Activated CD8-positive, alpha-beta memory T cell treated with anti-CD3 and anti-CD28 coated beads for 24 hours (primary cell): Measurements from ENCODE around the gene MFSD6L.

Source experiments
- DNase-seq: peaks from one replicate; pipeline ENCODE4 v3.0.0-alpha.2; 2020

MFSD6L gene

DNA sequence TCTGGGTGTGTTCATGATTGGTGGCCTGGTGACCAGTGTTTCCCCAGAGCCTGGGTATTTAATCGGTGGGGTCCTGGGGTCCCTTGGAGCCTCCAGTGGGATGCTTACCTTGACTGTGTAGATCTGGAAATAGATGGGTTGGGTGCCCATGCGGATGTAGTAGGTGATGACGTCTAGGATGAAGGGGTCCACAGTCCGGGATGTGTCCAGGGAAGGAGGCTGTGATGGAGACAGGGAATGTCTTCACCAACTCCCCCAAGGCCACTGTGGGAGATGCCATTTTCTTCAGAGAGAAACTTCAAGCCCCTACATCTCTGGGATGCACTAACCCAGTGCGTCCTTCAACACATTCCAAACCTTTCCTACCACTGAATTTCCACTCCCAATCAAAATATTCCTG lies 24.1 kb upstream of the MFSD6L start:
- peak; percentile 35 for DNase-seq

DNA sequence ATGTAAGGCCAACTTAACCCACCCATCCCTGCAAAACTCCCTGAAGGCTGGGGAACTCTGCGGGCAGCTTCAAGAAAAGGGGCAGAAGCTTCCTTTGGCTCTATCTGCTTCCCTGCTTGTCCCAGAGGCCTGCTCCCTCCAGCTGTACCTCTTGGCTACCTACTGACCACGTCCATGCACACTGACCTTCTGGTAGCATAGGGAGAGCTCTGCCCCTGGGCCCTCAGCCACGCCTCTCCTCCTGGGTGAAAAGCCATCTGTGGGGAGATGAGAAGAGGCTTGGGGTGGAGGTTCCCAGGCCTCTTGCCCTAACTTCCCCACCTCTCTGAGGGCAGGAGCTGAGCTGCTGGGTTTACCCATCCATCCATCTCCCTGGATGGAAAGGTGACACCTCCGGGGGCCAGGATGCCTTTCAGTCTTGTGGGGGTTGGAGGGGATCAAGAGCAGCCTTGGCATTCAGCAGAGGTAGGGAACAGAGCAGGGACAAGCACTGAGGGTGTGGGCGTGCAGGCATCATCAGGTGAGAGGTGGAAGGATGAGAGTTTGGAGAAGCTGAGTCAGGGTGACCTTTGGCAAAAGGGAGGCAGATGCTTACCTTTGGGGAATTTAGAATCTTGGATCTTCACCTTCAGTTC lies 23.4 kb upstream of the MFSD6L start:
- DNase-seq: peak; percentile 41

DNA sequence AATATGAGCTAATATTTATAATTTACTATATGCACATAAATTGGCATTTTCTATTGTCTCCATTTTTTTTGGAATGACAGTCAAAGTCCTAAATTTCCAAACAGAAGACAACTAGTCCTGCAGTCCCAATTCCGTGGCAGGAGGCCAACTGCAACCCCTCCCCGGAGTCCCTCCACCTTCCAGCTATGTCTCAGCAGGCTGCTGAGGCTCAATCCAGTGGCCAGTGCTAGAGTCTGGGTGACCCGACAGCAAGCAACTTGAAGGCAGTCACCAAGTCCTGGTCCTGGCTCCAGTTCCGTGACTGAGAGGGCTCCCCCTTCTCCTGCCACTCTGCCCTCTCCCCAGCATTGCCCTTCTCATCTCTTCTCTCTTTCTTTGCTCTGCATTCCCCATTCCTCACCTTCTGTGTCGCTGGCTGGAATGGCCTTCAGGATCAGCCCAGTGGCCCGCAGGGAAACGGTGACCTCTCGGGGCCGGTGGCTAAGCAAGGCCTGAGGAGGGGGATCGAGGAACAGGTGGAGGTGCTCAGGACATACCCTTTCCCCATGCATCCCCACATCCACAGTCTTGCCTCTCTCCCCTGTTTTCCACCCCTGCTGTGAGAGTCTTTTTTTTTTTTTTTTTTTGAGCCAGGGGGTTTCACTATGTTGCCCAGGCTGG lies 22.4 kb upstream of the MFSD6L start:
- DNase-seq: peak; percentile 32

DNA sequence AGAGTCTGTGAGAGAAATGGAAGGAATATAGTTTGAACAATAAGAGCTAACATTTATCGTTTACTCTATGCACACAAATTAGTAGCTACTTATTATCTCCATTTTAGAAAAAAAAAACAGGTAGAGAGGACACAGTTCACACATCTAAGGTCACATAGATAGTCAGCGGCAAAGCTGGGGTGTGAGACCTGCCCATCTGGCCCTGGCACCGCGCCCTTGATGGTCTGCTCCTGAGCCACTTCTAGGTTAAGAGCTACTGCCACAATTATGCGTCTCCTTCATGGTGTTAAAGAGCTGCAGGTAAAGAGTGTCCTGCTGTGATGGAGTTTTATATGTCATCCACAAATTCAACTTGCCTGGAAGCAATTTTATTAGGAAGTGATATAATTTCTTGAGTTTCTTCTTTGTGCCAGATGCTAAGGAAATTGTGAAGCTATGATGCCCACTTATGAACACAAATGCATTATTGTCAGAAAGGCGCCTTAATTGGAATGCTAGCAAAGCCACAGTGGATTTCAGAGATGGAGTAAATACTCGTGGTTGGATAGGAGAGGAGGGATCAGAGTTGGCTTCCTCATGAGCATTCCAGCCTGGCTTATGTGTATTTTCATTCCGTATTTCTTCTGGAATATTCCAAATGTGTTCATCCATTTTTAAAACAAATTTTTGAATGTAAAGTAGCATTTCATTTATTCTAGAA lies 21.3 kb upstream of the MFSD6L start:
- DNase-seq: no peak

DNA sequence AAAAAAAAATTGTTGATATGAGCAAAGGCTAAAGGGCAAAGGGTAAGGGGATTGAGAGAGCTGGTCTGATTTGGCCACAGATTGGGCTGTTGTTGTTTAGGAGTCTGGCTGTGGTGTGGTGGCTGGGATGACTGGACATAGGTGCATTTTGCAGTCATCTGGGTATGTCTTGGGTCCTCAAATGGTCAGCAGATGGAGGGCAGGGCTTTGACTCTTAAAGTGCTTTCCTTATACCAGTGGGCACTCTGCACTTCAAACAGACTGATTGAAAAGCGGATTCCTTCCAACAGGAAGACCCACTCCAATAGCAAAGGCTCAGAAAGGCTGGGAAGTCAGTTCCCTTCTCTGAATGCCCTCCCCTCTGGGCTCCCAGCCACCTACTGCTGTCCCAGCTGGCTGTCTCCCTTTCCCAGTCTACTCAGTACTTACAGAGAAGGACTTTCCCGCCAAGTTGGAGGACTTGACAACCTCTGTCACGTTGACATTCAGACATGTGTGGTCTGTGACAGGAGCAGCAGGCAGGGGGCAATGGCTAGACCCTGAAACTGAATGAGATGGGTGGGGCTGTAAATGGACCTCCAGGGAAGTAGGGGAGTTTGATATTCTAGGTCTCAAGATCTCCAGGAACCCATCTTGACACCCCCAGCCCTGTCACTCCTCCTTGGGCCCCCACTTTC lies 19.6 kb upstream of the MFSD6L start:
- DNase-seq: no peak

DNA sequence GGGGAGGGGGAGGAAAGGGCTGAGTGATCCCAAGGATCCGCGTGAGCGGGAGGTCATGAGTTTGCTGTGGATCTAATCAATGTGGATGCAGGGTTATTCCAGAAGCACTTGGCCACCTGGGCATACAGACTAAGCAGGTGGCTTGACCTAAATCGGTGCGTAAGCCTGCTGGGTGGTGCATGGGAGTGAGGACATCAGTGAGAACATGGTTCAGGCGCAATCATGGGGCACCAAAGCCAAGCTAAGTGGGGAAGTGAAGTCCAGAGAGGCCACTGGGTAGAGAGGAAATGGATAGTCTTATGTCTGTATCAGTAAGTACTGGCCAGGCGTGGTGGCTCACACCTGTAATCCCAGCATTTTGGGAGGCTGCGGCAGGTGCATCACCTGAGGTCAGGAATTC lies 18.9 kb upstream of the MFSD6L start:
- DNase-seq: peak; percentile 42

DNA sequence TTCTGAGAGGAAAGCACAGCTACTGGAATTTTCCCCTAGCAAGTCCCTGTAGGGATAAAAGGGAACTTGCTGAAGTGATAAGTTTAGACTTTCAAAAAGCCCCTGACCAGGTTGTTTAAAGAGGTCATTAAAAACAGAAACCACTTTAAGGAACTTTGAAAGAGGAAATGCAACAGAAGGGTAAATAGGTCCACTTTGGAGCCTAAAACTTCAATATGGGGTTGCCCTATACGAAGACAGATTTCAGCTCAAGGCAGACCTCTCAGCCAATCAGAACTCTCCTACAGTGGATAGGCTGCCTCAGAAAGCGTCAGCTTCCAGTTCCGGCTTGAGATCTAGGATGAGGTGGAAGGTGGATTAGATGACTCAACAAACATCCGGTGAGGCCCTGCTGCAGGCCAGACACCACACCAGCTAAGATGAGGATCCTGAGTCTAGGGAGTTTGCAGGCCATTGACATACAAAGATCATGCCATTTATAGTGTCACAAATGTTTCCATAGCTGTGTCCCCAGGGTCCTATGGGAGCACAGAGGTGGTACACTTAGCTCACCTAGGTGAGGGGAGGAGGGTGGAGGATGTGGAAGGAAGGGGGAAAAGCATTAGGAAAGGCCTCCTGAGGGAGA lies 7.9 kb upstream of the MFSD6L start:
- DNase-seq: peak; percentile 52

DNA sequence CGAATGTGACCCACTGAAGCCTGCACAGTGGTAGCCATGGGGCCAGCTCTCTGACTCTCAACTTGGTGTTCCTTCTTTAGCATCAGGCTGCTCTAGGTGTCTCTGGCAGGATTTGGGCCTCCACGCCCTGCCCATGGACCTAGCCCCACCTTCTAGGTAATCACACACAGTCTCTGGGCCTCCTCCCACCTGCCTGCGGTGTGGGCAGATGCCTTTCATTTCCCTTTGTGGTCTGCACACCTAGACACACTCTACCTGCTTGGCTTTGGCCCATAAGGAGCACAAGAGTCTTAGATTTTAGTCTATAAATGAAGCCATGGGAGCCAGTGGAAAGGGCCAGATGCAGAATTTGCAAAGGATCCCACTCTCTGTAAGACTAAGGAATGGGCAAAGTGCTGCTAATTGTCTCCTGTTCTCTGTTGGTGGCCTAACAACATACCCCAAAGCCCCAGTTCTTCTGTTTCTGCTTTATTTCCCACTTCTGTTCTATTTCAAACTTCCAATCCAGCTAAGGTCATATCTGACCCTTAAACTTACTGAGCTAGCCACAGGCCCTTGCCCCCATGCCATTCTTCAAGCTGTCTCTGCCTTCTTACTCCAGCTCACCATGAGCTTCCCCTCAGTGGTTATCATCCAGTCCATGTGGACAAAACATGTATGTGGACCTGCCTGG lies 7.2 kb upstream of the MFSD6L start:
- peak; percentile 42 for DNase-seq

DNA sequence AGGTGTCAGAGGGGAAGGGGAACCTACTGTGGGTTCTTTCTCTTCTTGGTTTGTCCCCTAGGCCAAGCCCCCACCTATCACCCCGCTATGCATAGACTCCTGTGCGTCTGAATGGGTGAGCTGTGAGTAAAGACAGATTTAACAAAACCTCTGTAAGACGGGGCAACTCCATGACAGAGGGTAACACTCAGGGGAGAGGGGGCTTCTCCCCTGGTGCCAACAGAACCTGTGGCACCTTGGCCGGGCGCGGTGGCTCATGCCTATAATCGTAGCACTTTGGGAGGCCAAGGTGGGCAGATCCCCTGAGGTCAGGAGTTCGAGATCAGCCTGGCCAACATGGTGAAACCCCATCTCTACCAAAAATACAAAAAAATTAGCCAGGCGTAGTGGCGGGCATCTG lies 6.2 kb upstream of the MFSD6L start:
- peak; percentile 40 for DNase-seq

DNA sequence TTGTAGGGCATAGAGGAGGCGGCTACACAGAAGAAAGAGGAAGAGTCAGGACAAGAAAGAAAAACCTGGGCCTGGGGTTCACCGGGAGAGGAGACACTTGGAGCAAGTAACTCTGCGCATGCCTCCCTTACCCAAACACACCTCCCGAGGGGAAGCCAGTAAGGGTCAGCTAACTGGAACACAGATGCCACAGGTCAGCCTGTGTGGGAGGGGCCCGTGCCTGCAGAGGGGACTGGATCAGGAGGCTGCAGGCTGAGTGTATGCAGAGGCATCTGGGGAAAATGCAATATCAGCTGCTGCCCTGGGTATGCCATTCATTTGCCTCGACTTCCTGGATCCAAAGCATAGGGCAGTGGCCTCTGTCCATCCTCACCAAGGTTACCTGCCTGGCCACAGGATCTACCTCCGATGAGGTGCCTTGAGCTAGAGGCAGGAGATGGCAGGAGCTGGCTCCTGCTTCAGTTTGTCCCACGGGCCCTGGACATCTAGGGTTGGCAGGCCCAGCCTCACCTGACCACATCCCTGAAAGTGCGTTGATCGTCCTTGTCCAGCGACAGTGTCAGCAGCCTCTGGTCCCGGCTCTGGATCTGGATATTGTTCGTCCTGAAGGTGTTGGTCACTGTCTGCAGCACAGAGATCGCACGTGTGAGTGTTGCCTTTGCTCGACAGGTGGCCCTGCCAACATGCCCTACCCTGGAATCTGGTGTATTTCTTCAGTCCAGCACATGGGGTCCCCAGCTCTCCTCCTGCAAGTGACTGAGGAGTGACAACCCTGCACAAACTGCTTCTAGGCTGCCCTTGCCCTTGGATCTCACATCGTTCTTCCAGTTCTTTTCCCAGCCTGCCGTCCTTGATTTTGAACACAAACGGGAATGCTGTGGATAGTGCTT lies 4.6 kb upstream of the MFSD6L start:
- peak; percentile 42 for DNase-seq

DNA sequence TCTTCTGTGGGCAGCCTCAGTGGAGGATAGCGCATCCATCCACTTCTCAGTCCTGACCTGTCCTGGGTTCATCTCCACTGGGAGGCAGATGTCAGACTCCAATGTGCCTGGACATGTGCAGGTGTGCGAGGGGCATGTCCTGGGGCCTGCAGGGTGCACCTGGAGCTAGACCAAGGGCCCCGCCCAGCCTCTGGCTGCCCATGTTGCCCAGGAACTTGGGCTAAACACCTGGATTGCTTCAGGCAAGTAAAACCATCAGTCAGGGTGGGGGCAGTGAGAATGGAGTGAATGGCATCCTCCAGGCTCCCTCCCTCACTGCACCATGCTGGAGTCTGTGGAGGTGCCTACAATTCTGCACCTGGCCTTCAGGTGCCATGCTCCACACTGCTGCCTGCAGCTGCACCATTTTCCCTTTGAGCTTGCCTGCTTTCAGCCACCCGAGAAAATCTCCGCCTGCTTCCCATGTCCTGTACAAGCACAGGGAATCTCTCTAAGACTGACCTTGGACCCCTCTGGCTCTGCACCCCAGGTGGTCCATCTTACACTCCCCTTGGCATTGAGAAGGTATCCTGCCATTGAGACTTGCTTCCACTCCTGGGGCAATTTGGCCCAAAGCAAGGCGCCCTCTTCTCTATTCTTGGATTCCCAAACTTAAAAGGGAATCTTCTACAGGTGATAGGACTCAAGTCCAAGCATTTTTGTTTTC lies 2.1 kb upstream of the MFSD6L start:
- peak; percentile 41 for DNase-seq

DNA sequence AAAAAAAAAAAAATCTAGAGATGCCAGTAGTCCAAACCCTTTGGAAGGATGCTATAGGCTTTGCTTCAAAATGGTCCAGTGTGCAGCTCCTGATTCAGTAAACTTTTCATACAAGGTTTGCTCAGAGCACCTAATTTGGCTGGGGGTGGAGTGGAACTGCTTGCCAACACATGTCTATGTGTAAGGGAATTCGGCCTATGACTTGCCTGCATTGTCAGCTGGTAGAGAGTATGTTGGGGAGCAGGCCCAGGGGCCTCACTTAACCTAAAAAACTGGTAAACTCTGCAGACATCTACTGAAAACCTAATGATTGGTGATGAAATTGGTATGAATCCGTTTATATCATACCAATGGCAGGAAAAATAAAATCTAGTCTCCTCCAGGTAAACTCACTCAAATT lies 1.5 kb upstream of the MFSD6L start:
- DNase-seq: no peak

DNA sequence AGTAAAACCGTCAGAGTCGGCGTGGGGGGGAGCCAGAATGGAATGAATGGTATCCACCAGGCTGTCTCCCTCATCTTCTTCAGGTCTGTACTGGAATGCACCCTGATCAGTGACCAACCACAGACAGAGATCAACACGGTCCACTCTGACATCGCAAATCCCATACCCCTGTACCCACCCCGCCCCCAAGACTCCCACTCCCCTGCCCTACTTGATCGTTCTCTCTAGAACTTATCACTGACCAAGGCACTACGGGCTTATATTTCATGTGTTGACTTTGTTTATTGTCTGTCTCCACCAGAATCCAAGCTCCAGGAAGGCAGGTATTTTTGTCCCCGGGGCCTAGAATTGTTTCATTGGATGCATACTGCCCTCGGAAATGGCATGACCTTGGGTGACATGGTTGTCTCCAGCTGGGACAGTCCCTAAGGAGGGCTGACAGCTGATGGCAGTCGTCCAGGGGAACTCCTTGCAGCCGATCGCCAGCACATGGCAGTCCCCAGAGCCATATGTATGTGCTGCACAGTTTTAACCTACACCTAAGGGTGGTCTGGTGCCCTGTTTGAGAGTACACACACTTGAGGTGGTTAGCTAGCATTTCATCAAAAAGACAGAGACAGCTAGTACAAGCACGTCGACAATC lies 526 bp upstream of the MFSD6L start:
- DNase-seq: peak; percentile 28

DNA sequence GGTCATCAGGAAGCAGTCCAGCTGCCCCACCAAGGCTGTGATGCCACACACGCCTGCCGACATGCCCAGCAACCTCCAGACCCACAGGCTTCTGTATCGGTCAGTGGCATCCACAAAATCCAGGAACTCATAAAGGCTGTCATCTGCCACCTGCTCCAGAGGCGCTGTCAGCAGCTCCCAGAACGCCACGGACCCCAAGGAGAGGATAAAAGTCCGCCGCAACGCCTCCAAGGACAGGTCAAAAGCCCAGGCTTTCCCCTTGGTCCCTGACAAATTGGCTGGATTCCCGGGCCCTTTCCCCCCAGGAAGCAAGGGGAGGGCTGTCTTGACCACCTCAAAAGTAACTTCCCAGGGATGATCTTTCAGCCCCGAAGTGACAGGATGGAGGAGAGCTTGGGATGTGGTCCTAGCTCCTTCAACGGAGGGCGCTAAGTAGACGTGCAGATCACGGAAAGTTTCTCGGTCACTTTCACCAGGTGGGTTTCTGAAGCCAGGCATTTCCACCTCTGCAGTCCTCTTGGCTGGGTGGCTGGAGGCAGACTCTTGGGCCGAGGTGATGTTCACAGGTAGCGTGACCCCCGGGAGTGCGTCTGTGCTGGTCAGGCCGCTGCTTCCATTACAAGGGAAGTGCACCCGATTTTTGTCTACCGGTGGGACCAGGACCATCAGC lies 854 bp downstream of the MFSD6L start:
- peak; percentile 49 for DNase-seq

DNA sequence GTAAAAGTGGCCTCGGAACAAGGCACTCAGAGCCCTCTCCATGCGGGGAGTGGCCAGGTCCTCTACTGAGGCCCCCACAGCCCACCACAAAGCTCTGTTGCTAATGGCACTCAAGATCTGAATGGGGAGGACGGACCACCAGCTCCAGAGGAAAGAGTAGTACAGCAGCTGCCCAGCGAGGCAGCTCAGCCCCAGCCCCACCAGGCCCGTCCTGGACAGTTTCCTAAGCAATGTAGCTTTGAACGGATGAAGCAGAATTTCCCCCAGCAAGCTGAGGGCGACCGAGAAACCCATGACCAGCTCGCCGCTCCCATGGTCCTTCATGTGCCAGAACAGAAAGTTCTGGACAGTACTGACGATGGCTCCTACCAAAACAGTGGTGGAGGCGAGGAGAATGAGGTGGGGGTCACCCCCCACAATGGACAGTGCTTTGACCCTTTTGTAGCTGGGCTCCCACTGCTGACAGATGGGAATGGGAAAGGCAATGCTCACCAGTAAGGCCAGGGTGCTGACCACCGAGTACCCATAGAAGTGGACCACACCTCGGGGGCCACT lies 1.5 kb downstream of the MFSD6L start:
- peak; percentile 35 for DNase-seq

DNA sequence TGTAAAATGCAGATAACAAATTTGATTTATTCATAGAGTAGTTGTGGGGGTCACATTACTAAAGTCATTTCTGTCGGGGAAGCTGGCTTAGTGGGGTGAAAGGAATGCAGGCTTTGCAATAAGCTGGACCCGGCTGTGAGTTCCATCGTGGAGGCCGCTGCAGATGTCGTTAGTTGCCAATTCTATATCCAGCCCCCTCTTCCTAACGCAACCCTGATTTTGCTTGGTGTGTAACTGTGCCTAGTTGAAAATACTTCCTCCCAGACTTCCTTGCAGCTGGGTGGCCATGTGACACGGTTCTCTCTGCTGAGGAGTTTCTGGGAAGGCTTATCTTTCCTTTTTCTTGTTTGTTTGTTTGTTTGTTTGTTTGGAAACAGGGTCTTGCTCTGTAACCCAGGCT lies 4.5 kb downstream of the MFSD6L start:
- DNase-seq: no peak

DNA sequence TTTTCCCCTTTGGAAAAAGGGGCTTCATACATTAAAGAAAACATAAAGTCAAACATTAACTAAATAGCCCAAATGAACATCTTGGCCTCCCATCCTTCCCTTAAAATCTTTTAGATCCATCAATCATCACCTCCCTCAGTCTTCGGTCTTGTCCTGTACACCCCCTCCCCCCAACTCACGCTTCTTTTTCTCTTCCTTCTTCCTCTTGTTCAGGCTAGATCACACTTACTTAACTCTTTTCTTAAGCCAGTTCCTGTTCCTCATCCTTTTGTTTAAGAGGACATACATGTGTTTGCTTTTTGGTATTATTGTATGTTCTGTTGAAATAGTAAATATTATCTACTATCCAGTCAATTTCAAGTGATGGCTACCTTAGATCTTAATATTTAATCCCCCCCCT lies 5.5 kb downstream of the MFSD6L start:
- no peak for DNase-seq

DNA sequence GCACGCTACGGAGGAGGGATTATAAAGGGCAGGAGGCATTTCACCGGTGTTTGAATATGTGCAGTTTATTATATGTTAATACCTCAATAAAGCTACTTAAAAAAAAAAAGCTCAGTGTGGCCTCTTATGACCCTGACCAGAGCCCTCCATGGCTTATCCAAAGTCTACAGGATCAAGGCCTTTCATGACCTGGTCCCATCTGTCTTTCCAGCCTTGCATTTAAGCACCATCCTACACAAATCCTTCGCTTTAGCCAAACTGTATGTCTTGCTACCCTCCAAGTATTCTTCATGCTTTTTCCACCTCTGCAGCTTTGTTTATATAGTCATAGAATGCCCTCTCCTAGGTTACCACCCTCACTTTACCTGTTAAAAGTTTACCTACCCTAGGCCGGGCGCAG lies 6.5 kb downstream of the MFSD6L start:
- no peak for DNase-seq

DNA sequence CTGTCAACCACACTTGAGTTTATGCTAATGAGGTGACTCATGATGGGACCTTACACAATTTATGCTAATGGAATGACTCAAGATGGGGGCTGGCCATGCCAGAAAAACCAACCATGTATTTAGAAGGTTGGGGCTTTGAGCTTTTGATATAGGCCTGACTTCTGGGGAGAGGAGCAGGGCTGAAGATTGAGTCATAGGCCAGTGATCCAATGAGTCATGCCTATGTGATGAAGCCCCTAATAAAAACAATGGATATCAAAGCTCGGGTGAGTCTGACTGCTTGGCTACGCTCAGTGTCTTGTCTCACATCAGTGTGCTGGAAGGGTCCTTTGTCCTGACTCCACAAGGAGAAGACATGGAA lies 7.3 kb downstream of the MFSD6L start:
- peak; percentile 17 for DNase-seq
